Panc1 (cell line): ENCODE measurements around the gene PPP1R15A.
"Not testable (repeated sequence)": the region's sequence is repeated elsewhere in the genome, so short reads cannot be mapped to it uniquely, and the experiment has no call there.

Experiments
- CTCF ChIP-seq: fragments of 450-650 bp; IDR thresholded peaks from 2 replicates; pipeline ENCODE4 v1.5.1; 2017; ENCODE audit warnings: mild to moderate bottlenecking
- POLR2AphosphoS5 ChIP-seq: IDR thresholded peaks from 2 replicates; pipeline ENCODE4 v1.6.1; 2012; ENCODE audit warnings: mild to moderate bottlenecking, low read depth, low read length, moderate library complexity
- REST ChIP-seq, 2 experiments: IDR thresholded peaks; 2 replicates each; pipeline ENCODE4 v1.6.1; 2011 to 2012; ENCODE audit warnings: low read depth in 2 of 2, control low read depth in 1 of 2, low read length in 1 of 2, mild to moderate bottlenecking in 1 of 2, moderate library complexity in 1 of 2; ENCODE audit not compliant: insufficient read depth in 1 of 2
- TCF7L2 ChIP-seq: IDR thresholded peaks from 2 replicates; pipeline ENCODE4 v1.6.1; 2011; ENCODE audit warnings: mild to moderate bottlenecking, low read depth, low read length, inconsistent platforms

GRCh38 chr19:48899386-48899749, 27.1 kb downstream of the PPP1R15A start:
- not testable (repeated sequence) for TF ChIP-seq CTCF; POLR2AphosphoS5; REST (IDR thresholded peaks at IDR 0.05; ENCODE audit: insufficient read depth in 1 of 2, low read depth in 2 of 2, low read length in 1 of 2); TCF7L2
